SJSA1 (cell line): ENCODE results near the gene ANKRD44. TPM values are rescaled to one million over a fixed set of nuclear protein-coding genes. Genes with fewer than 3 reads are reported as not detected.

ENCODE experiments used
- DNase-seq, 2 experiments: peaks; one replicate each; pipeline ENCODE4 v3.0.0-alpha.2; 2015 to 2020; ENCODE audit warnings: low spot score in 2 of 2, low read depth in 1 of 2
- H3K27ac ChIP-seq: fragments of 250-450 bp; sonication (Bioruptor Pico); 2 replicates; pipeline ENCODE4 v1.5.1; 2020; ENCODE audit warnings: mild to moderate bottlenecking, moderate library complexity
- H3K27me3 ChIP-seq: fragments of 250-450 bp; sonication (Bioruptor Pico); replicated peaks from 2 replicates; pipeline ENCODE4 v1.5.1; 2020; ENCODE audit warnings: mild to moderate bottlenecking, moderate library complexity
- H3K36me3 ChIP-seq: fragments of 250-450 bp; sonication (Bioruptor Pico); 2 replicates; pipeline ENCODE4 v1.5.1; 2020; ENCODE audit warnings: mild to moderate bottlenecking
- H3K4me1 ChIP-seq: fragments of 250-450 bp; sonication (Bioruptor Pico); replicated peaks from 2 replicates; pipeline ENCODE4 v1.6.1; 2021; ENCODE audit warnings: mild to moderate bottlenecking
- H3K4me3 ChIP-seq: fragments of 250-450 bp; sonication (Bioruptor Pico); 2 replicates; pipeline ENCODE4 v1.5.1; 2020; ENCODE audit warnings: mild to moderate bottlenecking
- H3K9me3 ChIP-seq: fragments of 250-450 bp; sonication (Bioruptor Pico); replicated peaks from 2 replicates; pipeline ENCODE4 v1.5.1; 2020; ENCODE audit warnings: mild to moderate bottlenecking
- total RNA-seq: library from RNA; depleted of rRNA; stranded (reverse); fragments of >200 nt; shearing (Covaris generic); gene quantifications from 2 replicates; pipeline ENCODE4 v1.2.3, GENCODE V29; 2014

The ANKRD44 gene
- total RNA-seq, 1 experiment from 2014 or later = 15.5 TPM

DNA sequence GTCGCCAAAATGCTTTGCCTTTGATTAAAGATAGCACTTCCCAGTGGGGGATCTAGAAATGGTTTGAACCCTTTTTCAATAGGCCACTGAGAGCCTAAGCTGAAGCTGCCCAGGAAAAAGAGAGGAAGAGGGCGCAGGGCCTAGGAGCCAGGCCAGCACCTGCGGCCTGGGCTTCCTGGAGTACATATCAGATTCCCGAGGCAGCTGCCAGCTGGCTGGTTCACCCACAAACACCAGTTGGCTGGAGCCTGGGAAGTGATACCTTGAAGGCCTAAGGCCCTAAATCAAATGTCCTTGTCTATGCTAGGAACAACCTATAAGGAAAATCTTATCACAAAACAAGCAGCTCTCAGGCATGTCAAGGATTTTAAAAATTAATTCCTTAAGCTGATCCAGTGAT is 37.1 kb downstream of the ANKRD44 start:
- Histone ChIP-seq H3K27me3 (no peaks in the 10 kb centered on the region), H3K36me3 (no peaks in the 10 kb centered on the region), H3K4me3 (no peak overlapping the region), H3K9me3 (no peaks in the 10 kb centered on the region), H3K27ac (no peak overlapping the region), H3K4me1 (no peaks in the 10 kb centered on the region)
- no peak for DNase-seq

DNA sequence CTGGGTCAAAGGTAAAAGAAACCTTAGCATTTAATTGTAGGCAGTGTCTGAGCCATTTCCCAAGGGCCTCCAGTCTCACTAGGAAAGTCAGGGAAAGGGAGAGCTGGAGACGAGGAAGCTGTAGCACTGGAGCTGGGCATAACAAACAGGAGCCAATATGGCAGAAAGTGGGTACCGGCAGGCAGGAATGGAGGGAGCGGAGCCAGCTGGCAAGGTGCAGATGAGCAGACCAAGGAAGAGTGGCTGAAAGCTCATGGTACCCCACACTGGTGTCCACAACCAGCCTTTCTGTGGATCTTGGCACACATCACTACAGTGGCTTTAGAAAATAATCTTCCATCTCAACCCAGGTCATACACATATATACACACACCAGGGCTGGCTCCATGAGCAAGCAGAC is 40.0 kb downstream of the ANKRD44 start:
- Histone ChIP-seq H3K36me3 (no peaks in the 10 kb centered on the region), H3K4me3 (no peak overlapping the region), H3K4me1 (no peaks in the 10 kb centered on the region), H3K27me3 (no peaks in the 10 kb centered on the region), H3K9me3 (no peaks in the 10 kb centered on the region), H3K27ac (no peak overlapping the region)
- DNase-seq = no peak

DNA sequence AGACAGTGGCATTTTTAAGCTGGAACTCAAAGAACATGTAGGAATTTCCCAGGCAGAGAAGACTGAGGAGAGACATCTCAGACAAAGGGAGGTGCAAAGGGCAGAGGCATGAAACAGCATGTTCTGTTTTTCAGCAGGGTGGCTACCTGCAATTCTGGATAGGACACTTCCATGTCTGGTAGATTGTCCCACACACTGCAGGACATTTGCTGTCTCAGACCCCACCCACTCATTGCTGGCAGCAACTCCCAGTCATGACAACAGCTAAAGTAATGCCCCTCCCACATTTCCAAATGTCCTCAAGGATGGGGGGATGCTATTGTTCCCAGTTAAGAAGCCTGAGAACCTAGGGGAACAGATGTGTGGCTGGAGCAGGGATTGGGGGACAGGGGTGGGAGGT is 40.8 kb downstream of the ANKRD44 start:
- no peaks in the 10 kb centered on the region for H3K9me3 ChIP-seq
- no peak overlapping the region for H3K27ac ChIP-seq
- H3K4me3 ChIP-seq = no peak overlapping the region
- no peaks in the 10 kb centered on the region for H3K36me3 ChIP-seq
- H3K4me1 ChIP-seq = peaks cover 1% of the 10 kb centered on the region
- DNase-seq = no peak
- H3K27me3 ChIP-seq = no peaks in the 10 kb centered on the region

DNA sequence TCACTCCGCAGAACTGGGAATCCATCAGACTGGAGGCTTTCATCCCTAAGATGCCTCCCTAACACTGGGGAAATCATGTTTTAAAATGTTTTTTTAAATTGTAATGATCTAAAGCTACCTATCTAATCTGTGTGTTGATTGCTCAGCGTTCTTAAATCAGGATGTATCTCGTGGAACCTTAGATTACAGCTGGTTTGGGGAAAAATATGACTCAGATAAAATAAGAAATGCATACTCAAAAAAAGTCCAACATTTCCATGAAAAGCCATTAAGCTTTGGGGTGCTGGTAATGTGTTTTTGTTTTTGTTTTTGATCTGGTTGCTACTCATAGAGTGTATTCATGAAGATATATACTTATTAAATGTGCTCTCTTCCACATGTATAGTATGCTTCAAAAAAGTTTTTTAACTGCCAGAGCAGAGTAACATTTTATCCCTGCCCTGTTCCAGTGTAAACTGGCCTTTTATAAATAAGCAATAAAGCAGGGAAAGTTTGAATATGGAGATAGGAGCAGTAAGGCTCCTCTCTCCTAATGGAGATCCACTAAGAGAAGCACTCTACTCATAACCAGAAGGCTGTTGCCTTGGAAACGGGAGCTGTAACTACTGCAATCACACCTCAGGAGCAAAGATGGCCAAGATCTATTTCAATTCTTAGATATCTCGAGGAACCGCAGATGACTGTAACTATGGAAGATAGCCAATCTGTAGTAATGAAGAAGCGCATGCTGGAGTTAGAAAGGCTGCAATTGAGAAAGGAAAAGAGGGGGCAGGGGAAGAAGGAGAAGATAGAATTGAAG is 41.6 kb downstream of the ANKRD44 start:
- no peak for DNase-seq
- Histone ChIP-seq H3K27ac (no peak overlapping the region), H3K9me3 (no peaks in the 10 kb centered on the region)

DNA sequence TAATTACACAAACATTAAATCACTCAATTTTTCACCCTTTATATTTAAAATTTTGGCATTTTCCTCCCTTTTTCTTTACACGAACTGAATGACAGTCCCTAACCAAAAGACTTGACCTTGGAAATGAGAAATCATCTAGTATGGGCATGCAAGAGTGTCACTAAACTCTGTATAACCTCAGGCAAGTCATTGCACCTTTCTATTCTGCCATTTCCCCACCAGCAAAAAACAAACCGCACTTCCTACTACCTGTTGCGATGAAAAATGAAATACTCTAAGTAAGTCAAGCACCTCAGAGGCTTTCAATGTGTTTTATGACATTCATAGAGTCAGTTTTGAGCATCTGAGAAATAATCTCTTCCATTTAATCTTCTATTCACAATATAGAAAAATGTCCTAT is 44.1 kb downstream of the ANKRD44 start:
- H3K36me3 ChIP-seq = no peaks in the 10 kb centered on the region
- H3K4me1 ChIP-seq = peaks cover 26% of the 10 kb centered on the region
- no peak overlapping the region for H3K27ac ChIP-seq
- H3K4me3 ChIP-seq = no peak overlapping the region
- no peaks in the 10 kb centered on the region for H3K27me3 ChIP-seq
- DNase-seq = no peak
- no peaks in the 10 kb centered on the region for H3K9me3 ChIP-seq

More for the DNA sequence above, 41.6 kb downstream of the ANKRD44 start:
- no peak overlapping the region for H3K4me3 ChIP-seq
- H3K4me1 ChIP-seq = peaks cover 10% of the 10 kb centered on the region
- no peaks in the 10 kb centered on the region for H3K27me3 ChIP-seq
- no peaks in the 10 kb centered on the region for H3K36me3 ChIP-seq

DNA sequence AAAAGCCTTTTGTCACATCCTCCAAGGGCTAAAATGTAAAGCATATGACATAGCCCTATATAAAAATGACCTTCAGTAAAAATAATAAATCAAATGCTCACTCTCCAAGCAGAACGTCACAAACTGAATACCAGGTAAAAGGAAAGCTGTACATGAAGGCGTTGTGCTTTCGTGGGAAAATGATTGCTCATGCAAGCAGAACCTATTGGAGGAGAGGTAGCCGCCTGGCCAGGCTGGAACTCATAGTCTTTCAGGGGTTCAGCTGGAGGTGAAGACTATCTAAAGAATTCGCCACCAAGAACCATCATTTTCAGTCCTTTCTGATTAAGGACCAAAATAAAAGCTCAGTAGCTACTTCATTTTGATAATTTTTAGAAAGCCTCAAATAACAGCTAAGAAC is 44.7 kb downstream of the ANKRD44 start:
- Histone ChIP-seq H3K9me3 (no peaks in the 10 kb centered on the region), H3K4me1 (peaks cover 27% of the 10 kb centered on the region), H3K4me3 (no peak overlapping the region), H3K36me3 (no peaks in the 10 kb centered on the region), H3K27me3 (no peaks in the 10 kb centered on the region), H3K27ac (no peak overlapping the region)
- no peak for DNase-seq

DNA sequence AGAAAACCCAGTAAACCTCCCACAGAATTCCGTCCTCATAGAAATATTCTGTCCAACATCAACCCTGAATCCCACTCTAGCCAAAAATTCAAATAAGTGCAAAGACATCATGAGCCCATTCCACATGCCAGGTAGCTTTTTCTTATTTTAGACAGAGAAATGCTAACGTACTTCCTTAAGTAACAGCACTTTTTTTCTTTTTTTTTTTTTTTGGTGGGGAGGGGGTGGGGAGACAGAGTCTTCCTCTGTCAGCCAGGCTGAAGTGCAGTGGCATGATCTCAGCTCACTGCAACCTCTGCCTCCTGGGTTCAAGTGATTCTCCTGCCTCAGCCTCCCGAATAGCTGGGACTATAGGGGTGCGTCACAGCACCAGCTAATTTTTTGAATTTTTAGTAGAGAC is 45.5 kb downstream of the ANKRD44 start:
- peaks cover 27% of the 10 kb centered on the region for H3K4me1 ChIP-seq
- no peaks in the 10 kb centered on the region for H3K27me3 ChIP-seq
- H3K36me3 ChIP-seq = no peaks in the 10 kb centered on the region
- no peak for DNase-seq
- no peak overlapping the region for H3K27ac ChIP-seq
- no peak overlapping the region for H3K4me3 ChIP-seq
- H3K9me3 ChIP-seq = no peaks in the 10 kb centered on the region

DNA sequence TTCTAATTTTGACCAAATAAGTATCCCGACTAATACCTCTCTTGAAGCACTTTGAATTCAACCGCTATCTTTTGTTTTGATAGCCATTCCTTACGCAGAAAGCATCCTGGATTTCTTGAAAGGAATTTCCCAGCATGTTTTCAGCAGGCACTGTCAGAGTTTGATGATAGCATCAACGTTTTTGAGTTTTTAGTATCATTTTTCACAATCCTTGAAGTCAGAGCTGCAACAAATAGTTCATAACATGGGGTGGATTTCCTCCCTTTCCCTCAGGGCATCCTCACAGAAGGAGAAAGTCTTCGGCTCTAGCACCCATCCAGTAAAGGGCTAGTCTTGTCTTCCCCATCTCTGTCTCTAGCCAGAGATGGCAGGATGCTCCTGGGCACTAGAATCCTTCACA is 46.2 kb downstream of the ANKRD44 start:
- H3K27me3 ChIP-seq = no peaks in the 10 kb centered on the region
- H3K36me3 ChIP-seq = no peaks in the 10 kb centered on the region
- H3K4me1 ChIP-seq = peaks cover 27% of the 10 kb centered on the region
- H3K27ac ChIP-seq = no peak overlapping the region
- peak in 1 of 2 experiments; percentile 48 for DNase-seq
- no peaks in the 10 kb centered on the region for H3K9me3 ChIP-seq
- H3K4me3 ChIP-seq = no peak overlapping the region

DNA sequence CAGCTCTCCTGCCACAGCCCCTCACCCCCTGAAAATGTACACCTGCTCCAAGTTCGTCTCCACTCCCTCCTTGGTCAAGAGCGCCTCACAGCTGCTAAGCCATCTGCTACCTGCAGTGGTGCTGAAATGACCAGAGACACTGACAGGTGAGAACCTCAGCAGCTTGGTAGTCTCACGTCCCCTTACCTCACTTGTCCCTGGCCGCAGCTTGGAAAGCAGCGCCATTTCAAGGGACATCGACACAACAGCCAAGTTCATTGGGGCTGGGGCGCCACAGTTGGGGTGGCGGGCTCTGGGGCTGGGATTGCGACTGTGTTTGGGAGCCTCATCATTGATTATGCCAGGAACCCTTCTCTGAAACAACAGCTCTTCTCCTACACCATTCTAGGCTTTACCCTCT is 47.5 kb downstream of the ANKRD44 start:
- DNase-seq = no peak
- no peak overlapping the region for H3K27ac ChIP-seq

DNA sequence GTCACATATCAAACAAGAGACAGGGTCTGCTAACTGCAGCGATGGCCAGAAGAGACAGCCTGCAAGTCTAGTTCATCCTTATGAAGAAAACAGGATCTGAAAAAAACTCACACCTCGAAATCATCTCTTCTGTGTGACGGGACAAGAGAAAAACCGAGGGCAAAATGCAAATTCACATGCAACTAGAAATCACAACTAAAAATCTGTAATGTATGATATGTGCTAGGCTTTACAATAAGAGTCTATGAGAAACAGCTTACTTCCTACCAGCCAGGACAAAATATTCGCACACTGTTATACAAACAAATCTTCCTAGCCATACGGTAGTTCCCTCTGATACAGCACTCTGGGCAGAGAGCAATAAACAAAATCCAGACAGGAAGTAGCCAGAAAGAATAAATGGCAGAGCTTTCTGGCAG is 48.8 kb downstream of the ANKRD44 start:
- Histone ChIP-seq H3K4me3 (no peak overlapping the region), H3K27me3 (no peaks in the 10 kb centered on the region), H3K27ac (peak overlapping the region; percentile 43), H3K9me3 (no peaks in the 10 kb centered on the region), H3K36me3 (no peaks in the 10 kb centered on the region), H3K4me1 (peaks cover 27% of the 10 kb centered on the region)
- DNase-seq = peak in 1 of 2 experiments; percentile 57

More for the DNA sequence above, 47.5 kb downstream of the ANKRD44 start:
- Histone ChIP-seq H3K4me3 (no peak overlapping the region), H3K27me3 (no peaks in the 10 kb centered on the region), H3K4me1 (peaks cover 27% of the 10 kb centered on the region), H3K9me3 (no peaks in the 10 kb centered on the region), H3K36me3 (no peaks in the 10 kb centered on the region)

DNA sequence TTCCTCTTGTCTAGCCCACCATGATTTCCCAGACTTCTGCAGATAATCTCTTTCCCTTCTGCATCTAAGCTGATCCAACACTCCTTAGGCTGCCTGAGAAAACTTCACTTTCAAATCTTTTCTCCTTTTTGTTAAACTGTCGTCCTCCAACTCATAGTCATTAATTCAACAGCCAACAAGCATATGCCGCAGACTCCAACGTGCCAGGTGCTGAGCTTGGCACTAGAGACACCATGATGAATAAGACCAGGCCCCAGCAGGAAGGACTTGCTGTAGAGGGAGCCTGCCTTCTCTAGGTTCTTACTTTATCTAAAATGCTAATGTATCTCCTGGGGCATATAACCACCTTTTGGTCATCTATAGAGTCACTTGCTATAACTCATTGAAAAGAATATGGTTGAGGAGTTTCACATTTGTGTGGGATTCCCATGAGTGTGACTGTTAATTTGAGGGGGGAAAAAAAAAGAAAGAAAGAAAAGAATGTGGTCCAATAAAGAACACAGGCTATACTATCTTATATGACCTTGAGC is 51.0 kb downstream of the ANKRD44 start:
- Histone ChIP-seq H3K9me3 (no peaks in the 10 kb centered on the region), H3K27ac (no peak overlapping the region), H3K4me3 (no peak overlapping the region)

DNA sequence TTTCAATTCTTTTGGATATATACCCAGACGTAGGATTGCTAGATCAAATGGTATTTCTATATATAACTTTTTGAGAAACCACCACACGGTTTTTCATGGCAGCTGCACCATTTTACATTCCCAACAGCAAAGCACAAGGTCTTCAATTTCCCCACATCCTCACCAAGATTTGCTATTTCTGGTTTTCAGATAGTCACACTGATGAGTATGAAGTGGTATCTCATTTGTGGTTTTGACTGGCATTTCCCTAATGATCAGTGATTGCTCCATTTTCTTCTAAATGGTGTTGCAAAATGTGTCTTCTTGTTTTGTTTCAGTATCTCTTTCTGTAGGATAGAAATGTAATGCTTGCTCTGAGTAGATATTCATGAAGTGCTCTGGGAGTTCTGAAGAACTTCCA is 52.0 kb downstream of the ANKRD44 start:
- no peaks in the 10 kb centered on the region for H3K27me3 ChIP-seq
- DNase-seq = no peak
- H3K36me3 ChIP-seq = no peaks in the 10 kb centered on the region
- H3K27ac ChIP-seq = no peak overlapping the region
- H3K4me3 ChIP-seq = no peak overlapping the region
- no peaks in the 10 kb centered on the region for H3K9me3 ChIP-seq
- peaks cover 30% of the 10 kb centered on the region for H3K4me1 ChIP-seq

More for the DNA sequence above, 51.0 kb downstream of the ANKRD44 start:
- no peaks in the 10 kb centered on the region for H3K27me3 ChIP-seq
- no peak for DNase-seq
- no peaks in the 10 kb centered on the region for H3K36me3 ChIP-seq
- H3K4me1 ChIP-seq = peaks cover 40% of the 10 kb centered on the region

DNA sequence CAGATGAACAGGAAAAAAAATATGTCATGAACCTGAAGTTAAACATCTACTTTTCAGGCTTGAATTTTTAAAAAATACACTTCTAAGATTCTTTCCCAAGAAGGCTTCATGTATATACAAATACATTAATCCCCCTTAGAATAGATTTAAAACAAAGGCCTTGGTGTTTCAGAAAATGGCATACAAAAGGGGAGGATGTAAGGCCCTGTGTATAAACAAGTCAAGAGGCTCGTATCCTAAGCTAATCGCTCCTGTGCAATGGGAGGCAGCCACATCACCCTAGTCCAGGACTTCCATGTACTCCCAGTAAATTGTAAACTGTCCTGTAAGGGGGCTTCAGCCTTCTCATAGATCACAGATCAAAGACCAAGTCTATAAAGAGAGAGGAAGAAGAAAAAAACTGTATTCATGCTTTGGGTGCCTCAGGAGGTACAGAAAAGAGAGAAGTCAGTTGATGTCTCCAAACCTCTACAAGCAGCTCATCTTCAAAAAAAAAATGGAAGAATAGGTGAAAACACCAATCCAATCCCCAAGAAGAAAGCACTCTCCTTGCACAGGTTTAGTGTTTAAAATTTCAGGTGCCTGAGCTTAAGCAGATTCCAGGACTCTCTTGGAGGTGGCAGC is 53.9 kb downstream of the ANKRD44 start:
- Histone ChIP-seq H3K4me1 (peaks cover 22% of the 10 kb centered on the region), H3K27ac (no peak overlapping the region; the same call in 1 of the 2 replicates), H3K9me3 (no peaks in the 10 kb centered on the region), H3K27me3 (no peaks in the 10 kb centered on the region), H3K4me3 (no peak overlapping the region), H3K36me3 (no peaks in the 10 kb centered on the region)
- DNase-seq = peak in 1 of 2 experiments; percentile 8

DNA sequence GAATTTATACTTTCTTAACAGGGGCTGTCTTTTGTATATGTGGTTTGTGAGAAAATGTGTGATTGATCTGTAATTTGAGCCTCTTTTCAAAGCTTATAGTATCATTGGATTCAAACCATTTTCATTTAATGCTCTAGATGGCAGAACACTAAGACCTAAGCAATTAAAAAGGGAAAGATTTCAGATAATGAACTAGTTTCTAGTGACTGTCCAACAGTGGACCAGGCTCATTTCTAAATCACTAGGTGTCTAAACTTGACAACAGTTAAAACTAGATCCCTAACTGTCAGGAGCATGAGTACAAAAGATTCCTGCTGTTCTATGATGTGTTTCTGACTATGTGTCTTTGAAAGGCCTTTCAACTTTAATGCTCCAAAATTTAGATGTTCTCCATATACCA is 54.6 kb downstream of the ANKRD44 start:
- Histone ChIP-seq H3K4me3 (no peak overlapping the region), H3K27me3 (no peaks in the 10 kb centered on the region), H3K4me1 (peaks cover 20% of the 10 kb centered on the region), H3K36me3 (no peaks in the 10 kb centered on the region), H3K27ac (peak overlapping the region; percentile 27), H3K9me3 (no peaks in the 10 kb centered on the region)
- no peak for DNase-seq
